ENCODE results near the gene GOLM1.

DNA sequence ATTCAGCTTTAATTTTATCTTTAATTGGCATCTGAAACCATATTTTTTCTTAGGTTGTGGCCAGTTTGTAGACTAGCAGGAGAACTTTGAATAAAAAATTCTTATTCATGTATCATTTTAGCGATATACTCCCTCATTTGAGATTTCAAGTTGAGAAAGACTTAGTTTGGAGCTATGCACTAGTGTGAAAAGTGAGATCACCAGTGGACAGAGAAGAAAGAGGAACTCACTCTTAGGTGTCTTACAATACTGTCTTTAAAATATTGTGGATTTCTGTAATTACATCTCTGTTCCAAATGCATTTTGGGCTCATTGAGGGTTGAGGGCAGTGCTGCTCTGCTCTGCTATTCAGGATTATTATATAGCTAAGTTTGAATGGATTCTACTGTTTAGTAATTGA lies 103.8 kb downstream of the GOLM1 start:
- TF ChIP-seq, protein P1, sequence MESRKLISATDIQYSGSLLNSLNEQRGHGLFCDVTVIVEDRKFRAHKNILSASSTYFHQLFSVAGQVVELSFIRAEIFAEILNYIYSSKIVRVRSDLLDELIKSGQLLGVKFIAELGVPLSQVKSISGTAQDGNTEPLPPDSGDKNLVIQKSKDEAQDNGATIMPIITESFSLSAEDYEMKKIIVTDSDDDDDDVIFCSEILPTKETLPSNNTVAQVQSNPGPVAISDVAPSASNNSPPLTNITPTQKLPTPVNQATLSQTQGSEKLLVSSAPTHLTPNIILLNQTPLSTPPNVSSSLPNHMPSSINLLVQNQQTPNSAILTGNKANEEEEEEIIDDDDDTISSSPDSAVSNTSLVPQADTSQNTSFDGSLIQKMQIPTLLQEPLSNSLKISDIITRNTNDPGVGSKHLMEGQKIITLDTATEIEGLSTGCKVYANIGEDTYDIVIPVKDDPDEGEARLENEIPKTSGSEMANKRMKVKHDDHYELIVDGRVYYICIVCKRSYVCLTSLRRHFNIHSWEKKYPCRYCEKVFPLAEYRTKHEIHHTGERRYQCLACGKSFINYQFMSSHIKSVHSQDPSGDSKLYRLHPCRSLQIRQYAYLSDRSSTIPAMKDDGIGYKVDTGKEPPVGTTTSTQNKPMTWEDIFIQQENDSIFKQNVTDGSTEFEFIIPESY (CRISPR knock-in tag; IDR thresholded peaks at IDR 0.05): no peak
- TF ChIP-seq, protein P2, sequence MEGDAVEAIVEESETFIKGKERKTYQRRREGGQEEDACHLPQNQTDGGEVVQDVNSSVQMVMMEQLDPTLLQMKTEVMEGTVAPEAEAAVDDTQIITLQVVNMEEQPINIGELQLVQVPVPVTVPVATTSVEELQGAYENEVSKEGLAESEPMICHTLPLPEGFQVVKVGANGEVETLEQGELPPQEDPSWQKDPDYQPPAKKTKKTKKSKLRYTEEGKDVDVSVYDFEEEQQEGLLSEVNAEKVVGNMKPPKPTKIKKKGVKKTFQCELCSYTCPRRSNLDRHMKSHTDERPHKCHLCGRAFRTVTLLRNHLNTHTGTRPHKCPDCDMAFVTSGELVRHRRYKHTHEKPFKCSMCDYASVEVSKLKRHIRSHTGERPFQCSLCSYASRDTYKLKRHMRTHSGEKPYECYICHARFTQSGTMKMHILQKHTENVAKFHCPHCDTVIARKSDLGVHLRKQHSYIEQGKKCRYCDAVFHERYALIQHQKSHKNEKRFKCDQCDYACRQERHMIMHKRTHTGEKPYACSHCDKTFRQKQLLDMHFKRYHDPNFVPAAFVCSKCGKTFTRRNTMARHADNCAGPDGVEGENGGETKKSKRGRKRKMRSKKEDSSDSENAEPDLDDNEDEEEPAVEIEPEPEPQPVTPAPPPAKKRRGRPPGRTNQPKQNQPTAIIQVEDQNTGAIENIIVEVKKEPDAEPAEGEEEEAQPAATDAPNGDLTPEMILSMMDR (CRISPR knock-in tag; IDR thresholded peaks at IDR 0.05): no peak
- TF ChIP-seq POLR2A (IDR thresholded peaks at IDR 0.05; ENCODE audit: insufficient read depth in 1 of 2, low read depth in 2 of 2, low read length in 2 of 2) (no peak), ZNF556 (CRISPR knock-in tag; IDR thresholded peaks at IDR 0.05; ENCODE audit: borderline replicate concordance) (no peak)
